Omental fat pad (tissue), 4 donors: ENCODE measurements around the gene SPECC1L. TPM values are rescaled to one million over a fixed set of nuclear protein-coding genes. Genes with fewer than 3 reads are reported as not detected.
A peak's percentile ranks its signal among the peaks of the same experiment; 100 is the strongest.

ENCODE experiments used
- ATAC-seq: fragments of 150-250 bp; one replicate; pipeline ENCODE4 v1.9.1; 2016; ENCODE audit warnings: mild to moderate bottlenecking, moderate library complexity; ENCODE audit not compliant: low FRiP score
- DNase-seq: peaks from one replicate; pipeline ENCODE4 v3.0.0-alpha.2; 2019; ENCODE audit warnings: low spot score
- total RNA-seq, 4 donors: library from RNA; depleted of rRNA; stranded (reverse); fragments of >200 nt; gene quantifications; one replicate each; pipeline ENCODE4 v1.1.0, GENCODE V29; 2016
- TF ChIP-seq, protein P1 (sequence below), 3 donors: fragments of 450-650 bp; IDR thresholded peaks; one replicate each; pipeline ENCODE4 v1.5.1; 2016 to 2017; ENCODE audit warnings: antibody characterized with exemption in 3 of 3, mild to moderate bottlenecking in 3 of 3, moderate library complexity in 2 of 3

SPECC1L gene
- total RNA-seq, 4 donors from 2014 or later: 31.3 to 44.9 (median 35.6) TPM

DNA sequence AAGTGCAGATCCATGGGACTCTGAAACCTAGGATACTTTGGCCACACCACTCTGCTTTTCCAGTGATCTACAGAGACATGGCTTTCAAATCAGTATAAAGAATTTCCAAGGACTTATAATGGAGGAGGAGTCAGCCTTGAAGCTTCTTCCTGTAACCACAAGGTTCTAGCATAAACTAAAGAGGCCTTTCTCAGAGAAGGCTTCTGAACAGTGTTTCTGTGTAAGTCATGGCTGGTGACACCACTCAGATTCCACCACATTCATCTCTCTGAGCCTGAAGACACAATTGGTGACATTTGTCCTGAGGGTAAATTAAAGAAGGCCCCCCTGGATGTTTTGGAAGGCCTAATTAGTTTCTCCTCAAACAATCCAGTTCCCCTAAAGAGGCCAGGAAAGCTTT, 127.8 kb downstream of the SPECC1L start:
- no peak for ATAC-seq
- TF ChIP-seq, protein P1, sequence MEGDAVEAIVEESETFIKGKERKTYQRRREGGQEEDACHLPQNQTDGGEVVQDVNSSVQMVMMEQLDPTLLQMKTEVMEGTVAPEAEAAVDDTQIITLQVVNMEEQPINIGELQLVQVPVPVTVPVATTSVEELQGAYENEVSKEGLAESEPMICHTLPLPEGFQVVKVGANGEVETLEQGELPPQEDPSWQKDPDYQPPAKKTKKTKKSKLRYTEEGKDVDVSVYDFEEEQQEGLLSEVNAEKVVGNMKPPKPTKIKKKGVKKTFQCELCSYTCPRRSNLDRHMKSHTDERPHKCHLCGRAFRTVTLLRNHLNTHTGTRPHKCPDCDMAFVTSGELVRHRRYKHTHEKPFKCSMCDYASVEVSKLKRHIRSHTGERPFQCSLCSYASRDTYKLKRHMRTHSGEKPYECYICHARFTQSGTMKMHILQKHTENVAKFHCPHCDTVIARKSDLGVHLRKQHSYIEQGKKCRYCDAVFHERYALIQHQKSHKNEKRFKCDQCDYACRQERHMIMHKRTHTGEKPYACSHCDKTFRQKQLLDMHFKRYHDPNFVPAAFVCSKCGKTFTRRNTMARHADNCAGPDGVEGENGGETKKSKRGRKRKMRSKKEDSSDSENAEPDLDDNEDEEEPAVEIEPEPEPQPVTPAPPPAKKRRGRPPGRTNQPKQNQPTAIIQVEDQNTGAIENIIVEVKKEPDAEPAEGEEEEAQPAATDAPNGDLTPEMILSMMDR (IDR thresholded peaks at IDR 0.05): no peak

DNA sequence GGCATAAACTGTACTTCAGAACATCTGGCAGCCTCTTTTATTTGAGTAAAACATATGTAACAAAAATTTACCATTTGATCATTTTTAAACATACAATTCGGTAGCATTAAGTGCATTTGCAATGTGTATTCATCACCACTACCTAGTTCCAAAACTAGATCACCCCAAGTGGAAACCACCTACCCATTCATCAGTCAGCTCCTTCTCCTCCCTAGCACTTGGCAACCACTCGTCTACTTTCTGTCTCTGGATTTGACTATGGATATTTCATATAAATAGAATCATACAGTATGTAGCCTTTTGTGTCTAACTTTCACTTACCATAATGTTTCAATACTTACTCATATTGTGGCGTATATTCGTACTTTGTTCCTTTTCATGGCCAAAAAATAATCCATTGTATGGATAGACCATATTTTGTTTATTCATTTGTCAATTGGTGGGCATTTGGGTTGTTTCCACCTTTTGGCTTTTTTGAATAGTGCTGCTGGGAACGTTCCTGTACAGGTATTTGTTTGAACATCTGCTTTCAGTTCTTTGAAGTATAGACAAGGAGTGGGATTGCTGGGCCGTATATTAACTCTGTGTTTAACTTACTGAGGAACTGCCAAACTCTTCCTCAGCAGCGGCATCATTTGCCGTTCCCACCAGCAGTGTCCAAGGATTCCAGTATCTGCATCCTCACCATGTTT, 129.5 kb downstream of the SPECC1L start:
- ATAC-seq: no peak
- no peak for DNase-seq
- TF ChIP-seq, protein P1 (IDR thresholded peaks at IDR 0.05): no peak

More for the DNA sequence above, 127.8 kb downstream of the SPECC1L start:
- no peak for DNase-seq

- TF ChIP-seq, protein P1 (IDR thresholded peaks at IDR 0.05): no peak
- no peak for DNase-seq
- no peak for ATAC-seq
These were observed 130.3 kb downstream of the SPECC1L start for GRCh38 chr22:24400726-24401596.

- DNase-seq (no peak), ATAC-seq (no peak)
- TF ChIP-seq, protein P1 (IDR thresholded peaks at IDR 0.05): no peak
These were observed 131.3 kb downstream of the SPECC1L start for GRCh38 chr22:24401931-24402367.

- TF ChIP-seq, protein P1 (IDR thresholded peaks at IDR 0.05): no peak
These were observed 132.0 kb downstream of the SPECC1L start for GRCh38 chr22:24402460-24403192.

GRCh38 chr22:24403346-24403745, 132.7 kb downstream of the SPECC1L start:
- DNase-seq: no peak
- no peak for ATAC-seq
- TF ChIP-seq, protein P1 (IDR thresholded peaks at IDR 0.05): no peak

More at GRCh38 chr22:24402460-24403192, 132.0 kb downstream of the SPECC1L start:
- DNase-seq: peak; percentile 60
- ATAC-seq: peak; percentile 78
